Endothelial cell of umbilical vein (primary cell): Measurements from ENCODE around the gene RBM15B. TPM values are rescaled to one million over a fixed set of nuclear protein-coding genes. Genes with fewer than 3 reads are reported as not detected.

Experiments used
- BruUV-seq: library from RNA; stranded (reverse); fragments of 400-500 nt; replicated peaks from 2 replicates; lab custom pipeline; 2021; lab: Mats Ljungman, UMichigan
- CTCF ChIA-PET: fragments of 300-600, 350-600 bp; sonication (Branson Sonifier 250); formaldehyde crosslinking; loops from one replicate; lab custom pipeline; 2021; ENCODE audit warnings: antibody characterized with exemption, inconsistent platforms; lab: Charles Lee
- POLR2A ChIA-PET: fragments of 300-600, 350-600 bp; sonication (Branson Sonifier 250); formaldehyde crosslinking; loops from one replicate; lab custom pipeline; 2021; ENCODE audit warnings: antibody characterized with exemption, inconsistent platforms; lab: Charles Lee
- DNase-seq: peaks from one replicate; pipeline ENCODE4 v3.0.0-alpha.2; 2011; ENCODE audit warnings: low read depth, low spot score
- FAIRE-seq: peaks from 2 replicates; lab custom pipeline; 2011; peaks lifted over from hg19 to GRCh38; lab: Jason Lieb, UNC
- H2AFZ ChIP-seq: 2 replicates; pipeline ENCODE4 v1.6.0; 2012; ENCODE audit warnings: low read depth, low read length, control low read depth, inconsistent platforms
- H3K27ac ChIP-seq: 2 replicates; pipeline ENCODE4 v1.5.1; 2011; ENCODE audit warnings: low read depth, mild to moderate bottlenecking, control low read depth, low read length, moderate library complexity; ENCODE audit not compliant: insufficient read depth
- H3K27me3 ChIP-seq, 2 experiments: 2 replicates each; pipeline versions ENCODE4 v1.6.0 to v1.6.1; 2011; ENCODE audit warnings: low read length in 2 of 2, mixed read lengths in 1 of 2; ENCODE audit not compliant: control insufficient read depth in 2 of 2, insufficient read depth in 2 of 2
- H3K36me3 ChIP-seq, 2 experiments: 2 replicates in 1 of 2; 3 replicates in 1 of 2; pipeline ENCODE4 v1.5.1; 2011; ENCODE audit warnings: low read length in 2 of 2, mild to moderate bottlenecking in 1 of 2, moderate library complexity in 1 of 2; ENCODE audit not compliant: control insufficient read depth in 2 of 2, insufficient read depth in 2 of 2; ENCODE audit errors: extremely low read depth in 1 of 2
- H3K4me1 ChIP-seq: 3 replicates; pipeline ENCODE4 v1.5.1; 2011; ENCODE audit warnings: mild to moderate bottlenecking, low read length; ENCODE audit not compliant: control insufficient read depth, insufficient read depth; ENCODE audit errors: extremely low read depth
- H3K4me2 ChIP-seq: 2 replicates; pipeline ENCODE4 v1.6.1; 2011; ENCODE audit warnings: low read length, control low read depth, mixed read lengths; ENCODE audit not compliant: insufficient read depth
- H3K4me3 ChIP-seq, 3 experiments: fragments of 200-600 bp in 1 of 3; sonication (generic), shearing (Covaris generic) in 1 of 3; replicated peaks in 1 of 3; 2 replicates each; pipeline ENCODE4 v1.5.1; 2011 to 2016; ENCODE audit warnings: control low read depth in 3 of 3, low read length in 3 of 3, mild to moderate bottlenecking in 2 of 3, inconsistent platforms in 1 of 3, low read depth in 1 of 3, moderate library complexity in 1 of 3; ENCODE audit not compliant: insufficient read depth in 1 of 3
- H3K79me2 ChIP-seq: 2 replicates; pipeline ENCODE4 v1.6.0; 2012; ENCODE audit warnings: low read length, inconsistent platforms; ENCODE audit not compliant: control insufficient read depth, insufficient read depth
- H3K9ac ChIP-seq: replicated peaks from 2 replicates; pipeline ENCODE3; 2011; ENCODE audit warnings: low read length, control low read depth; ENCODE audit not compliant: insufficient read depth; ENCODE audit errors: extremely low read depth
- H3K9me1 ChIP-seq: replicated peaks from 3 replicates; pipeline ENCODE4 v1.6.0; 2011; ENCODE audit warnings: mild to moderate bottlenecking, low read length; ENCODE audit not compliant: control insufficient read depth, insufficient read depth; ENCODE audit errors: extremely low read depth
- H3K9me3 ChIP-seq: replicated peaks from 2 replicates; pipeline ENCODE4 v1.5.1; 2012; ENCODE audit warnings: low read length, inconsistent platforms; ENCODE audit not compliant: control insufficient read depth, insufficient read depth
- H4K20me1 ChIP-seq: replicated peaks from 2 replicates; pipeline ENCODE3; 2011; ENCODE audit warnings: mild to moderate bottlenecking, low read length; ENCODE audit not compliant: control insufficient read depth, insufficient read depth; ENCODE audit errors: extremely low read depth
- CTCF ChIP-seq, 2 donors: IDR thresholded peaks; 1 replicate in 1 of 2; 2 replicates in 1 of 2; pipeline ENCODE4 v1.5.1; 2011; ENCODE audit warnings: low read length in 2 of 2, mild to moderate bottlenecking in 2 of 2, moderate library complexity in 2 of 2, control low read depth in 1 of 2, inconsistent platforms in 1 of 2, low read depth in 1 of 2; ENCODE audit not compliant: insufficient read depth in 1 of 2; ENCODE audit errors: extremely low read depth in 1 of 2
- EZH2 ChIP-seq: IDR thresholded peaks from 2 replicates; pipeline ENCODE4 v1.6.1; 2012; ENCODE audit warnings: borderline replicate concordance, low read depth, mild to moderate bottlenecking, moderate library complexity, low read length, inconsistent platforms; ENCODE audit not compliant: severe bottlenecking
- FOS ChIP-seq: IDR thresholded peaks from 2 replicates; pipeline ENCODE4 v1.6.1; 2011; ENCODE audit warnings: mild to moderate bottlenecking, low read length, moderate library complexity, borderline replicate concordance; ENCODE audit not compliant: insufficient read depth
- GATA2 ChIP-seq: IDR thresholded peaks from 2 replicates; pipeline ENCODE4 v1.7.0; 2011; ENCODE audit warnings: low read depth, mild to moderate bottlenecking, moderate library complexity, mixed read lengths, low read length; ENCODE audit not compliant: insufficient read length, insufficient read depth
- JUN ChIP-seq: IDR thresholded peaks from 2 replicates; pipeline ENCODE4 v1.6.1; 2011; ENCODE audit warnings: borderline replicate concordance, low read depth; ENCODE audit not compliant: insufficient read length, insufficient read depth
- MAX ChIP-seq: IDR thresholded peaks from 2 replicates; pipeline ENCODE4 v1.6.1; 2011; ENCODE audit not compliant: insufficient read depth, insufficient read length
- MYC ChIP-seq: IDR thresholded peaks from one replicate; pipeline ENCODE4 v1.6.1; 2011; ENCODE audit warnings: mild to moderate bottlenecking, low read depth, low read length
- POLR2A ChIP-seq: IDR thresholded peaks from 2 replicates; pipeline ENCODE4 v1.6.1; 2012; ENCODE audit warnings: low read depth, mild to moderate bottlenecking, control low read depth, low read length
- POLR2AphosphoS5 ChIP-seq: IDR thresholded peaks from 2 replicates; pipeline ENCODE4 v1.6.1; 2012; ENCODE audit warnings: low read depth, mild to moderate bottlenecking, control low read depth, low read length, moderate library complexity; ENCODE audit not compliant: insufficient read depth
- dilution Hi-C: fragments of 300-500 bp; cut with MboI; formaldehyde crosslinking; loops from one replicate; pipeline ENCODE4 v1.15.0; 2019; ENCODE audit warnings: low sequenced_read_pairs; ENCODE audit not compliant: extremely low pct_ligation_motif_present
- intact Hi-C: fragments of 100-400 bp; cut with micrococcal nuclease; formaldehyde crosslinking; loops from one replicate; pipeline ENCODE4 v1.10.0; 2022
- polyA plus RNA-seq, 4 experiments: library from polyadenylated mRNA; depleted of rRNA in 3 of 4; stranded (reverse) in 3 of 4; unstranded in 1 of 4; fragments of >200 nt; gene quantifications; 2 replicates each; pipeline versions ENCODE4 v1.2.1 to v1.2.3, GENCODE V29; 2011 to 2012; ENCODE audit warnings: missing spikeins in 1 of 4
- total RNA-seq: library from RNA; stranded (reverse); gene quantifications from 2 replicates; pipeline ENCODE4 v1.2.3, GENCODE V29; 2021

Gene RBM15B
- total and polyA plus RNA-seq, 2 donors (not counting 3 experiments of a cell fraction or from before 2014, with no cell fraction given) = 19.9 to 39.1 TPM

- CTCF ChIA-PET = no interaction called here
- H4K20me1 ChIP-seq = no peaks in the 10 kb centered on the region
- TF ChIP-seq POLR2A = no peak
- TF ChIP-seq MAX = no peak
- no peak for TF ChIP-seq MYC
- no peak for TF ChIP-seq EZH2
- no peak for TF ChIP-seq CTCF (IDR thresholded peaks at IDR 0.05; ENCODE audit: extremely low read depth in 1 of 2, insufficient read depth in 1 of 2, low read depth in 1 of 2, low read length in 2 of 2)
- no peak for TF ChIP-seq GATA2
- no peak for TF ChIP-seq FOS
- no peak for TF ChIP-seq POLR2AphosphoS5
- no peak for TF ChIP-seq JUN
- no TSS peak for BruUV-seq
- DNase-seq (no peak), FAIRE-seq (no peak)
- POLR2A ChIA-PET = no interaction called here
- no peaks in the 10 kb centered on the region for H3K36me3 ChIP-seq
- no peaks in the 10 kb centered on the region for H3K4me1 ChIP-seq
- H3K9me1 ChIP-seq = no peaks in the 10 kb centered on the region
- H3K27me3 ChIP-seq = peaks cover 0 to 2% of the 10 kb centered on the region in 2 experiments
- no peak overlapping the region for H3K27ac ChIP-seq
- no peaks in the 10 kb centered on the region for H3K9me3 ChIP-seq
- no peak overlapping the region for H3K4me3 ChIP-seq
- no peaks in the 10 kb centered on the region for H3K79me2 ChIP-seq
- H3K4me2 ChIP-seq = no peak overlapping the region
- dilution Hi-C loops (no loop called here), intact Hi-C loops (no loop called here)
- H3K9ac ChIP-seq = no peak overlapping the region
- no peak overlapping the region for H2AFZ ChIP-seq
These were observed 36.9 kb upstream of the RBM15B start for GRCh38 chr3:51354172-51354571.
